Endothelial cell of umbilical vein (primary cell): Measurements from ENCODE around the gene CCS. TPM values are rescaled to one million over a fixed set of nuclear protein-coding genes. Genes with fewer than 3 reads are reported as not detected.

ENCODE experiments used
- BruUV-seq: library from RNA; stranded (reverse); fragments of 400-500 nt; replicated peaks from 2 replicates; lab custom pipeline; 2021; lab: Mats Ljungman, UMichigan
- CTCF ChIA-PET: fragments of 300-600, 350-600 bp; sonication (Branson Sonifier 250); formaldehyde crosslinking; loops from one replicate; lab custom pipeline; 2021; ENCODE audit warnings: antibody characterized with exemption, inconsistent platforms; lab: Charles Lee
- POLR2A ChIA-PET: fragments of 300-600, 350-600 bp; sonication (Branson Sonifier 250); formaldehyde crosslinking; loops from one replicate; lab custom pipeline; 2021; ENCODE audit warnings: antibody characterized with exemption, inconsistent platforms; lab: Charles Lee
- DNase-seq: peaks from one replicate; pipeline ENCODE4 v3.0.0-alpha.2; 2011; ENCODE audit warnings: low read depth, low spot score
- FAIRE-seq: peaks from 2 replicates; lab custom pipeline; 2011; peaks lifted over from hg19 to GRCh38; lab: Jason Lieb, UNC
- H2AFZ ChIP-seq: 2 replicates; pipeline ENCODE4 v1.6.0; 2012; ENCODE audit warnings: low read depth, low read length, control low read depth, inconsistent platforms
- H3K27ac ChIP-seq: 2 replicates; pipeline ENCODE4 v1.5.1; 2011; ENCODE audit warnings: low read depth, mild to moderate bottlenecking, control low read depth, low read length, moderate library complexity; ENCODE audit not compliant: insufficient read depth
- H3K27me3 ChIP-seq, 2 experiments: 2 replicates each; pipeline versions ENCODE4 v1.6.0 to v1.6.1; 2011; ENCODE audit warnings: low read length in 2 of 2, mixed read lengths in 1 of 2; ENCODE audit not compliant: control insufficient read depth in 2 of 2, insufficient read depth in 2 of 2
- H3K36me3 ChIP-seq, 2 experiments: 2 replicates in 1 of 2; 3 replicates in 1 of 2; pipeline ENCODE4 v1.5.1; 2011; ENCODE audit warnings: low read length in 2 of 2, mild to moderate bottlenecking in 1 of 2, moderate library complexity in 1 of 2; ENCODE audit not compliant: control insufficient read depth in 2 of 2, insufficient read depth in 2 of 2; ENCODE audit errors: extremely low read depth in 1 of 2
- H3K4me1 ChIP-seq: 3 replicates; pipeline ENCODE4 v1.5.1; 2011; ENCODE audit warnings: mild to moderate bottlenecking, low read length; ENCODE audit not compliant: control insufficient read depth, insufficient read depth; ENCODE audit errors: extremely low read depth
- H3K4me2 ChIP-seq: 2 replicates; pipeline ENCODE4 v1.6.1; 2011; ENCODE audit warnings: low read length, control low read depth, mixed read lengths; ENCODE audit not compliant: insufficient read depth
- H3K4me3 ChIP-seq, 3 experiments: fragments of 200-600 bp in 1 of 3; sonication (generic), shearing (Covaris generic) in 1 of 3; replicated peaks in 1 of 3; 2 replicates each; pipeline ENCODE4 v1.5.1; 2011 to 2016; ENCODE audit warnings: control low read depth in 3 of 3, low read length in 3 of 3, mild to moderate bottlenecking in 2 of 3, inconsistent platforms in 1 of 3, low read depth in 1 of 3, moderate library complexity in 1 of 3; ENCODE audit not compliant: insufficient read depth in 1 of 3
- H3K79me2 ChIP-seq: 2 replicates; pipeline ENCODE4 v1.6.0; 2012; ENCODE audit warnings: low read length, inconsistent platforms; ENCODE audit not compliant: control insufficient read depth, insufficient read depth
- H3K9ac ChIP-seq: replicated peaks from 2 replicates; pipeline ENCODE3; 2011; ENCODE audit warnings: low read length, control low read depth; ENCODE audit not compliant: insufficient read depth; ENCODE audit errors: extremely low read depth
- H3K9me1 ChIP-seq: replicated peaks from 3 replicates; pipeline ENCODE4 v1.6.0; 2011; ENCODE audit warnings: mild to moderate bottlenecking, low read length; ENCODE audit not compliant: control insufficient read depth, insufficient read depth; ENCODE audit errors: extremely low read depth
- H3K9me3 ChIP-seq: replicated peaks from 2 replicates; pipeline ENCODE4 v1.5.1; 2012; ENCODE audit warnings: low read length, inconsistent platforms; ENCODE audit not compliant: control insufficient read depth, insufficient read depth
- H4K20me1 ChIP-seq: replicated peaks from 2 replicates; pipeline ENCODE3; 2011; ENCODE audit warnings: mild to moderate bottlenecking, low read length; ENCODE audit not compliant: control insufficient read depth, insufficient read depth; ENCODE audit errors: extremely low read depth
- EZH2 ChIP-seq: IDR thresholded peaks from 2 replicates; pipeline ENCODE4 v1.6.1; 2012; ENCODE audit warnings: borderline replicate concordance, low read depth, mild to moderate bottlenecking, moderate library complexity, low read length, inconsistent platforms; ENCODE audit not compliant: severe bottlenecking
- JUN ChIP-seq: IDR thresholded peaks from 2 replicates; pipeline ENCODE4 v1.6.1; 2011; ENCODE audit warnings: borderline replicate concordance, low read depth; ENCODE audit not compliant: insufficient read length, insufficient read depth
- MAX ChIP-seq: IDR thresholded peaks from 2 replicates; pipeline ENCODE4 v1.6.1; 2011; ENCODE audit not compliant: insufficient read depth, insufficient read length
- POLR2AphosphoS5 ChIP-seq: IDR thresholded peaks from 2 replicates; pipeline ENCODE4 v1.6.1; 2012; ENCODE audit warnings: low read depth, mild to moderate bottlenecking, control low read depth, low read length, moderate library complexity; ENCODE audit not compliant: insufficient read depth
- dilution Hi-C: fragments of 300-500 bp; cut with MboI; formaldehyde crosslinking; loops from one replicate; pipeline ENCODE4 v1.15.0; 2019; ENCODE audit warnings: low sequenced_read_pairs; ENCODE audit not compliant: extremely low pct_ligation_motif_present
- intact Hi-C: fragments of 100-400 bp; cut with micrococcal nuclease; formaldehyde crosslinking; loops from one replicate; pipeline ENCODE4 v1.10.0; 2022
- polyA plus RNA-seq, 4 experiments: library from polyadenylated mRNA; depleted of rRNA in 3 of 4; stranded (reverse) in 3 of 4; unstranded in 1 of 4; fragments of >200 nt; gene quantifications; 2 replicates each; pipeline versions ENCODE4 v1.2.1 to v1.2.3, GENCODE V29; 2011 to 2012; ENCODE audit warnings: missing spikeins in 1 of 4
- total RNA-seq: library from RNA; stranded (reverse); gene quantifications from 2 replicates; pipeline ENCODE4 v1.2.3, GENCODE V29; 2021

The CCS gene
- total and polyA plus RNA-seq, 2 donors (not counting 3 experiments of a cell fraction or from before 2014, with no cell fraction given) = 38.7 to 39.0 TPM

GRCh38 chr11:66567787-66568123 lies 25.2 kb upstream of the CCS start:
- Histone ChIP-seq H4K20me1 (no peaks in the 10 kb centered on the region), H3K9me3 (no peaks in the 10 kb centered on the region), H3K9me1 (no peaks in the 10 kb centered on the region), H3K79me2 (no peaks in the 10 kb centered on the region), H3K4me2 (peak overlapping the region; percentile 69), H3K9ac (no peak overlapping the region), H3K36me3 (no peaks in the 10 kb centered on the region), H2AFZ (peak overlapping the region; percentile 70), H3K4me3 (peak overlapping the region in 1 of 3 experiments; percentile 44), H3K4me1 (peaks cover 3% of the 10 kb centered on the region), H3K27ac (no peak overlapping the region), H3K27me3 (no peaks in the 10 kb centered on the region)
- BruUV-seq = no TSS peak
- intact Hi-C loops (no loop called here), dilution Hi-C loops (no loop called here)
- FAIRE-seq (no peak), DNase-seq (no peak)
- no peak for TF ChIP-seq EZH2
- no peak for TF ChIP-seq POLR2AphosphoS5
- no peak for TF ChIP-seq JUN
- ChIA-PET POLR2A (interaction anchor here (0.6 to 1.8 kb wide), 3 partner anchors 49 to 364 kb away, joined by 3 to 4 read pairs (median 3); partner anchors contain the start of genes RBM14 and RBM4), CTCF (interaction anchor here (1.6 to 2.9 kb wide), 5 partner anchors 9 to 111 kb away, joined by 3 to 18 read pairs (median 7); partner anchors contain the start of gene RBM4B)

- H3K9me1 ChIP-seq = no peaks in the 10 kb centered on the region
- ChIA-PET POLR2A (interaction anchor here (0.6 to 1.8 kb wide), 4 partner anchors 48 to 364 kb away, joined by 3 to 4 read pairs (median 3); partner anchors contain the start of genes BBS1, RBM14 and RBM4), CTCF (interaction anchor here (0.8 to 2.9 kb wide), 8 partner anchors 9 to 110 kb away, joined by 3 to 18 read pairs (median 6); partner anchors contain the start of genes ACTN3, CCDC87, CCS and RBM4B)
- no peaks in the 10 kb centered on the region for H3K36me3 ChIP-seq
- peak within 1 kb of the TSS; percentile 70 for H2AFZ ChIP-seq
- BruUV-seq = no TSS peak
- H4K20me1 ChIP-seq = no peaks in the 10 kb centered on the region
- intact Hi-C loops (no loop called here), dilution Hi-C loops (no loop called here)
- H3K9me3 ChIP-seq = no peaks in the 10 kb centered on the region
- H3K27me3 ChIP-seq = no peaks in the 10 kb centered on the region
- TF ChIP-seq MAX = peak; percentile 95
- TF ChIP-seq JUN = no peak
- peak within 1 kb of the TSS; percentile 69 for H3K4me2 ChIP-seq
- H3K27ac ChIP-seq = no peak within 1 kb of the TSS
- FAIRE-seq (peak; percentile 87), DNase-seq (peak; percentile 85)
- peaks cover 3% of the 10 kb centered on the region for H3K4me1 ChIP-seq
- H3K4me3 ChIP-seq = peak within 1 kb of the TSS in 1 of 3 experiments; percentile 44
- H3K79me2 ChIP-seq = no peaks in the 10 kb centered on the region
- H3K9ac ChIP-seq = no peak within 1 kb of the TSS
These were observed 24.7 kb upstream of the CCS start, which contains the start of gene CTSF for GRCh38 chr11:66568124-66568916. Gene CTSF (minus strand): TSS chr11:66568606. CDS start chr11:66568486, 120 bp downstream.
